ENCODE measurements around the gene ZNF841. TPM values are rescaled to one million over a fixed set of nuclear protein-coding genes. Genes with fewer than 3 reads are reported as not detected.
"Not testable (repeated sequence)": the region's sequence is repeated elsewhere in the genome, so short reads cannot be mapped to it uniquely, and the experiment has no call there.

ZNF841 gene
- total and polyA plus RNA-seq, 2 of the 8 experiments (the other 6 are each of a cell fraction or from before 2014, with no cell fraction given), result 4.1 to 17.9 TPM

GRCh38 chr19:52028027-52028779 is 67.4 kb downstream of the ZNF841 start, which contains the start of gene ZNF614 (continued):
- peak; percentile 64; the same call in 1 of the 2 replicates for TF ChIP-seq SP4 (IDR thresholded peaks at IDR 0.05; ENCODE audit: low read length)
- TF ChIP-seq CREB1 (IDR thresholded peaks at IDR 0.05), result peak; percentile 99
- TF ChIP-seq POLR2AphosphoS5 (IDR thresholded peaks at IDR 0.05; ENCODE audit: low read depth, low read length), result peak; percentile 74; the same call in 1 of the 2 replicates
- TF ChIP-seq JUN (IDR thresholded peaks at IDR 0.05; ENCODE audit: low read depth, low read length), result no peak

- H2AK5ac ChIP-seq (ENCODE audit: low read depth, low read length); H3K23ac ChIP-seq (ENCODE audit: insufficient read length); H3K23me2 ChIP-seq (ENCODE audit: low read depth, low read length); H3K14ac ChIP-seq (ENCODE audit: insufficient read length); H2BK15ac ChIP-seq (ENCODE audit: low read length); H2AFZ ChIP-seq (ENCODE audit: low read length); FAIRE-seq; H4K5ac ChIP-seq (ENCODE audit: insufficient read length, low read depth, low read length); H2BK20ac ChIP-seq (ENCODE audit: low read length); H4K20me1 ChIP-seq (replicated peaks in 1 of 2; ENCODE audit: control insufficient read depth in 1 of 2, insufficient read depth in 2 of 2, low read length in 2 of 2); H4K91ac ChIP-seq (replicated peaks; ENCODE audit: insufficient read length, low read length); DNase-seq (ENCODE audit: low read depth in 1 of 2, low spot score in 2 of 2); H2BK5ac ChIP-seq (ENCODE audit: low read depth, low read length); H3K27ac ChIP-seq (ENCODE audit: low read depth, low read length); H3K4ac ChIP-seq (replicated peaks; ENCODE audit: insufficient read length, low read depth, low read length); H3K4me3 ChIP-seq (ENCODE audit: extremely low read depth in 1 of 4, insufficient read depth in 2 of 4, low read depth in 3 of 4, low read length in 4 of 4); H4K8ac ChIP-seq (ENCODE audit: extremely low read depth, insufficient read depth, low read length); H2BK12ac ChIP-seq (ENCODE audit: low read depth, low read length); H3K18ac ChIP-seq (ENCODE audit: extremely low read depth, low read length); H2BK120ac ChIP-seq (replicated peaks; ENCODE audit: low read depth, low read length); H3K27me3 ChIP-seq (replicated peaks in 1 of 4; ENCODE audit: control insufficient read depth in 3 of 4, extremely low read depth in 1 of 4, insufficient read depth in 3 of 4, low read length in 3 of 4); H3K56ac ChIP-seq (replicated peaks; ENCODE audit: insufficient read length, low read depth, low read length); H3K4me1 ChIP-seq (replicated peaks in 1 of 4; ENCODE audit: control insufficient read depth in 3 of 4, insufficient read depth in 4 of 4, low read length in 3 of 4); H3K9me3 ChIP-seq (ENCODE audit: insufficient read depth in 2 of 2, low read depth in 1 of 2, low read length in 1 of 2); H3K9ac ChIP-seq (replicated peaks in 1 of 4; ENCODE audit: extremely low read depth in 1 of 4, low read depth in 3 of 4, low read length in 3 of 4); H3K79me1 ChIP-seq (ENCODE audit: low read depth, low read length); CTCF ChIA-PET (ENCODE audit: partially characterized antibody): not testable (repeated sequence)
- 91% methylated on average over 15 of the region's 15 CpGs; no CpG with 5 or more reads in 1 of the 2 experiments for WGBS, 2 experiments (ENCODE audit: extremely low coverage in 1 of 2, insufficient coverage in 1 of 2, insufficient read length in 1 of 2, insufficient replicate concordance in 2 of 2, low coverage in 1 of 2, low lambda C conversion rate in 2 of 2, missing lambda C conversion rate in 1 of 2)
- Histone ChIP-seq H3K4me2 (ENCODE audit: insufficient read depth in 1 of 2, low read depth in 2 of 2, low read length in 2 of 2) (peak overlapping the region in 1 of 2 experiments; percentile 47; a peak in 1 of 4 replicates), H3K36me3 (ENCODE audit: control insufficient read depth in 2 of 4, insufficient read depth in 4 of 4, low read length in 3 of 4) (peaks cover 6 to 57% (median 29%) of the 10 kb centered on the region in 4 experiments; a peak in 7 of 8 replicates), H3K79me2 (ENCODE audit: control insufficient read depth in 1 of 2, insufficient read depth in 2 of 2, low read length in 2 of 2) (peaks cover 0 to 30% of the 10 kb centered on the region in 2 experiments; a peak in 3 of 4 replicates)
- POLR2A ChIA-PET (ENCODE audit: partially characterized antibody), result interaction anchor here (0.8 kb wide), 1 partner anchor 9 kb away, joined by 5 read pairs; no protein-coding TSS in a partner anchor
These were observed 69.1 kb downstream of the ZNF841 start for GRCh38 chr19:52026255-52026990.

Data from H1 (cell line).